IMR-90 (cell line): ENCODE measurements around the gene IBA57. TPM values are rescaled to one million over a fixed set of nuclear protein-coding genes. Genes with fewer than 3 reads are reported as not detected.

Source experiments
- ATAC-seq: fragments of 200-7000 bp; cut with Tn5 transposase; 2 replicates; pipeline ENCODE4 v1.9.1; 2020; ENCODE audit warnings: low read depth, mild to moderate bottlenecking, moderate library complexity
- BruUV-seq: library from RNA; stranded (reverse); fragments of 400-500 nt; replicated peaks from 2 replicates; lab custom pipeline; 2021; lab: Mats Ljungman, UMichigan
- CTCF ChIA-PET: fragments of 300-600 bp; formaldehyde crosslinking; extraction: SDS; loops from one replicate; lab custom pipeline; 2021; ENCODE audit warnings: antibody characterized with exemption; lab: Yijun Ruan, JAX
- POLR2A ChIA-PET: fragments of 300-600 bp; sonication (Branson Sonifier 250); formaldehyde crosslinking; loops from one replicate; lab custom pipeline; 2022; ENCODE audit warnings: antibody characterized with exemption; ENCODE audit not compliant: unreplicated experiment; lab: Charles Lee
- DNase-seq: peaks from one replicate; pipeline ENCODE4 v3.0.0; 2013
- H2AFZ ChIP-seq: replicated peaks from 2 replicates; pipeline ENCODE3; 2013; ENCODE audit warnings: low read length, mild to moderate bottlenecking; ENCODE audit not compliant: poor library complexity
- H2AK5ac ChIP-seq: 2 replicates; pipeline ENCODE4 v1.6.1; 2013; ENCODE audit warnings: low read depth, low read length, inconsistent platforms
- H2AK9ac ChIP-seq: replicated peaks from 2 replicates; pipeline ENCODE3; 2013; ENCODE audit warnings: mild to moderate bottlenecking, low read depth, low read length, moderate library complexity; ENCODE audit not compliant: poor library complexity
- H2BK120ac ChIP-seq: 2 replicates; pipeline ENCODE4 v1.6.1; 2013; ENCODE audit warnings: low read depth, low read length, inconsistent platforms
- H2BK15ac ChIP-seq: 3 replicates; pipeline ENCODE4 v1.6.1; 2013; ENCODE audit warnings: low read depth, low read length, inconsistent platforms
- H2BK20ac ChIP-seq: 2 replicates; pipeline ENCODE4 v1.6.1; 2013; ENCODE audit warnings: low read depth, mild to moderate bottlenecking, inconsistent platforms, low read length, moderate library complexity
- H2BK5ac ChIP-seq: 2 replicates; pipeline ENCODE4 v1.6.1; 2013; ENCODE audit warnings: mild to moderate bottlenecking, low read depth, low read length, inconsistent platforms; ENCODE audit not compliant: poor library complexity, severe bottlenecking
- H3K14ac ChIP-seq: replicated peaks from 2 replicates; pipeline ENCODE4 v1.6.1; 2013; ENCODE audit warnings: low read depth, low read length, inconsistent platforms
- H3K18ac ChIP-seq: 2 replicates; pipeline ENCODE4 v1.6.1; 2013; ENCODE audit warnings: low read depth, low read length, control low read depth
- H3K23ac ChIP-seq: 2 replicates; pipeline ENCODE4 v1.6.1; 2013; ENCODE audit warnings: low read depth, low read length, inconsistent platforms
- H3K27ac ChIP-seq: 2 replicates; pipeline ENCODE4 v1.5.1; 2013; ENCODE audit warnings: mild to moderate bottlenecking, control low read depth, low read length; ENCODE audit not compliant: insufficient read depth
- H3K27me3 ChIP-seq: 2 replicates; pipeline ENCODE4 v1.6.1; 2013; ENCODE audit warnings: low read length; ENCODE audit not compliant: control insufficient read depth, insufficient read depth
- H3K36me3 ChIP-seq: 2 replicates; pipeline ENCODE4 v1.6.1; 2013; ENCODE audit warnings: low read length, mixed read lengths; ENCODE audit not compliant: control insufficient read depth, insufficient read depth
- H3K4ac ChIP-seq: 2 replicates; pipeline ENCODE4 v1.6.1; 2013; ENCODE audit warnings: low read depth, low read length, inconsistent platforms
- H3K4me1 ChIP-seq: 2 replicates; pipeline ENCODE4 v1.6.1; 2013; ENCODE audit warnings: low read length, mixed read lengths; ENCODE audit not compliant: control insufficient read depth, insufficient read depth
- H3K4me2 ChIP-seq: 2 replicates; pipeline ENCODE4 v1.6.1; 2013; ENCODE audit warnings: low read depth, mild to moderate bottlenecking, control low read depth, low read length, moderate library complexity
- H3K4me3 ChIP-seq: 2 replicates; pipeline ENCODE4 v1.5.1; 2013; ENCODE audit warnings: low read depth, mild to moderate bottlenecking, control low read depth, low read length, moderate library complexity; ENCODE audit not compliant: insufficient read depth
- H3K56ac ChIP-seq: 2 replicates; pipeline ENCODE4 v1.6.1; 2013; ENCODE audit warnings: low read length, inconsistent platforms; ENCODE audit not compliant: insufficient read depth; ENCODE audit errors: extremely low read depth
- H3K79me1 ChIP-seq, 2 experiments: 2 replicates each; pipeline ENCODE4 v1.6.1; 2013; ENCODE audit warnings: low read length in 2 of 2, inconsistent platforms in 1 of 2, low read depth in 1 of 2
- H3K9ac ChIP-seq: 2 replicates; pipeline ENCODE4 v1.6.1; 2013; ENCODE audit warnings: low read depth, low read length, control low read depth
- H3K9me1 ChIP-seq: 2 replicates; pipeline ENCODE4 v1.6.1; 2013; ENCODE audit warnings: low read length, inconsistent platforms; ENCODE audit not compliant: insufficient read depth
- H3K9me3 ChIP-seq: 2 replicates; pipeline ENCODE4 v1.6.1; 2013; ENCODE audit warnings: low read length; ENCODE audit not compliant: control insufficient read depth, insufficient read depth
- H4K20me1 ChIP-seq: 2 replicates; pipeline ENCODE4 v1.6.1; 2013; ENCODE audit warnings: low read length, inconsistent platforms; ENCODE audit not compliant: insufficient read depth
- H4K5ac ChIP-seq: 2 replicates; pipeline ENCODE4 v1.6.1; 2013; ENCODE audit warnings: mild to moderate bottlenecking, low read depth, low read length, control low read depth
- H4K8ac ChIP-seq, 2 experiments: 2 replicates each; pipeline ENCODE4 v1.6.1; 2013; ENCODE audit warnings: low read depth in 2 of 2, low read length in 2 of 2, control low read depth in 1 of 2, inconsistent platforms in 1 of 2
- H4K91ac ChIP-seq: 2 replicates; pipeline ENCODE4 v1.6.1; 2013; ENCODE audit warnings: low read depth, low read length, inconsistent platforms; ENCODE audit not compliant: insufficient read depth
- CHD1 ChIP-seq: IDR thresholded peaks from 2 replicates; pipeline ENCODE4 v1.6.1; 2012; ENCODE audit warnings: low read depth, low read length, improper control_type of control experiment
- FOS ChIP-seq: fragments of 150-350 bp; IDR thresholded peaks from 2 replicates; pipeline ENCODE4 v1.6.1; 2016; ENCODE audit warnings: low read depth, low read length
- MAFK ChIP-seq: IDR thresholded peaks from 2 replicates; pipeline ENCODE4 v1.6.1; 2012; ENCODE audit warnings: low read depth, low read length, improper control_type of control experiment
- SMC3 ChIP-seq: fragments of 150-350 bp; IDR thresholded peaks from 2 replicates; pipeline ENCODE4 v1.6.1; 2016; ENCODE audit warnings: low read depth, mild to moderate bottlenecking, antibody characterized with exemption, low read length, moderate library complexity
- WGBS, 2 experiments: methylation state at CpG; one replicate each; pipeline versions ENCODE4 v1.1.5 to v1.1.7; 2013; ENCODE audit warnings: missing lambda C conversion rate in 2 of 2; ENCODE audit not compliant: insufficient read length in 1 of 2; ENCODE audit errors: extremely low coverage in 2 of 2; 5-methylcytosine and 5-hydroxymethylcytosine counted together
- dilution Hi-C: fragments of 300-500 bp; cut with HindIII; formaldehyde crosslinking; loops from one replicate; pipeline ENCODE4 v1.14.3; 2018; ENCODE audit warnings: low sequenced_read_pairs; ENCODE audit not compliant: unreplicated experiment
- in situ Hi-C: fragments of 300-500 bp; cut with MboI; formaldehyde crosslinking; loops from 3 replicates; pipeline ENCODE4 v1.14.3; 2019; ENCODE audit warnings: low sequenced_read_pairs, inconsistent platforms, mixed read lengths
- intact Hi-C: fragments of 100-400 bp; cut with micrococcal nuclease; formaldehyde crosslinking; loops from 2 replicates; pipeline ENCODE4 v1.10.0; 2022
- polyA plus RNA-seq, 3 experiments: library from polyadenylated mRNA; depleted of rRNA; stranded (reverse); fragments of >200 nt; gene quantifications; 2 replicates each; pipeline ENCODE4 v1.2.3, GENCODE V29; 2012; ENCODE audit warnings: low replicate concordance in 1 of 3
- total RNA-seq: library from RNA; depleted of rRNA; stranded (reverse); fragments of >200 nt; gene quantifications from 2 replicates; pipeline ENCODE4 v1.2.3, GENCODE V29; 2012

The IBA57 gene
- total and polyA plus RNA-seq, 2 of the 4 experiments (the other 2 are of a cell fraction): 2.0 to 2.6 TPM

DNA sequence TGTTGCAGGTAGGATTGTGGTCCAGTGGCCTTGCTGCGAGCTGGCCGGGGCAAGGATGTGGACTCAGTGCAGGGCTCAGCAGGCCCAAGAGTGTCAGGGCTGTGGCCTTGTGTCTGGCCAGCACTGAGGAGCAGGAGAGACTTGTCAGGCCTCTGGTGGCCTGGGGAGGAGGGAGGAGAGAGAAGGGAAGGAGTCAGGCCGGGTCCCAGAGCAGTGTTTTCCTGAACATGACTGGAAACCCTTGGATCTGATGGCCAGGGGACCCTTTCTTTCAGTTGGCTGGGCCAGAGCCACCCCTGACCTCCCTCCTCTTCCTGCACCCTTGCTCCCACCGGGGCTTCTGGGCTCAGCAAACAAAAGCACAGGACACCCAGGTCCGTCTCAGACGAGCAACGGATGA lies 5.1 kb downstream of the IBA57 start:
- in situ Hi-C loops: no loop called here
- no peak overlapping the region for H3K27ac ChIP-seq
- H2BK20ac ChIP-seq: no peak overlapping the region
- no peak overlapping the region for H2BK15ac ChIP-seq
- 94% methylated on average over 2 of the region's 7 CpGs; no CpG with 5 or more reads in 1 of the 2 experiments for WGBS, 2 experiments
- no peak overlapping the region for H3K4me3 ChIP-seq
- H4K5ac ChIP-seq: no peak overlapping the region
- ATAC-seq (no peak), DNase-seq (no peak)
- no peak overlapping the region for H4K8ac ChIP-seq
- H2AK5ac ChIP-seq: no peak overlapping the region
- TF ChIP-seq FOS (no peak), MAFK (no peak), CHD1 (no peak), SMC3 (no peak)
- no peak overlapping the region for H2AK9ac ChIP-seq
- ChIA-PET CTCF (no interaction called here), POLR2A (no interaction called here)
- no peak overlapping the region for H2AFZ ChIP-seq
- intact Hi-C loops: no loop called here
- no peak overlapping the region for H3K18ac ChIP-seq
- no peak overlapping the region for H2BK120ac ChIP-seq
- no peak overlapping the region for H3K4ac ChIP-seq
- no TSS peak for BruUV-seq
- H4K20me1 ChIP-seq: peaks cover 11% of the 10 kb centered on the region
- H4K91ac ChIP-seq: no peak overlapping the region
- dilution Hi-C loops: no loop called here
- H3K23ac ChIP-seq: no peak overlapping the region
- H3K36me3 ChIP-seq: 0 out of 2 replicates have a peak, but pooled peaks cover 6% of the 10 kb centered on the region
- H3K27me3 ChIP-seq: no peaks in the 10 kb centered on the region
- no peak overlapping the region for H3K56ac ChIP-seq
- peaks cover 10 to 45% of the 10 kb centered on the region in 2 experiments for H3K79me1 ChIP-seq
- H3K9ac ChIP-seq: no peak overlapping the region
- no peak overlapping the region for H3K14ac ChIP-seq
- H3K9me1 ChIP-seq: no peaks in the 10 kb centered on the region
- H3K4me1 ChIP-seq: peaks cover 4% of the 10 kb centered on the region
- H3K4me2 ChIP-seq: no peak overlapping the region
- H2BK5ac ChIP-seq: no peak overlapping the region
- no peaks in the 10 kb centered on the region; the same call in 1 of the 2 replicates for H3K9me3 ChIP-seq
